GM13977 (cell line): ENCODE results near the gene MLLT1.

Source experiments
- DNase-seq: peaks from one replicate; pipeline ENCODE4 v3.0.0; 2012; ENCODE audit warnings: low spot score
- in situ Hi-C: fragments of 300-500 bp; cut with MboI; formaldehyde crosslinking; loops from one replicate; pipeline ENCODE4 v1.12.0; 2022; ENCODE audit warnings: low sequenced_read_pairs, low pct_unique_long_range_greater_than_20kb, mixed read lengths, inconsistent platforms; ENCODE audit not compliant: unreplicated experiment
- TF ChIP-seq, protein P1 (sequence below): IDR thresholded peaks from 2 replicates; pipeline ENCODE4 v1.5.1; 2012; ENCODE audit warnings: mild to moderate bottlenecking, control low read depth; ENCODE audit not compliant: insufficient read depth; ENCODE audit errors: extremely low read depth, missing control alignments

Gene MLLT1

DNA sequence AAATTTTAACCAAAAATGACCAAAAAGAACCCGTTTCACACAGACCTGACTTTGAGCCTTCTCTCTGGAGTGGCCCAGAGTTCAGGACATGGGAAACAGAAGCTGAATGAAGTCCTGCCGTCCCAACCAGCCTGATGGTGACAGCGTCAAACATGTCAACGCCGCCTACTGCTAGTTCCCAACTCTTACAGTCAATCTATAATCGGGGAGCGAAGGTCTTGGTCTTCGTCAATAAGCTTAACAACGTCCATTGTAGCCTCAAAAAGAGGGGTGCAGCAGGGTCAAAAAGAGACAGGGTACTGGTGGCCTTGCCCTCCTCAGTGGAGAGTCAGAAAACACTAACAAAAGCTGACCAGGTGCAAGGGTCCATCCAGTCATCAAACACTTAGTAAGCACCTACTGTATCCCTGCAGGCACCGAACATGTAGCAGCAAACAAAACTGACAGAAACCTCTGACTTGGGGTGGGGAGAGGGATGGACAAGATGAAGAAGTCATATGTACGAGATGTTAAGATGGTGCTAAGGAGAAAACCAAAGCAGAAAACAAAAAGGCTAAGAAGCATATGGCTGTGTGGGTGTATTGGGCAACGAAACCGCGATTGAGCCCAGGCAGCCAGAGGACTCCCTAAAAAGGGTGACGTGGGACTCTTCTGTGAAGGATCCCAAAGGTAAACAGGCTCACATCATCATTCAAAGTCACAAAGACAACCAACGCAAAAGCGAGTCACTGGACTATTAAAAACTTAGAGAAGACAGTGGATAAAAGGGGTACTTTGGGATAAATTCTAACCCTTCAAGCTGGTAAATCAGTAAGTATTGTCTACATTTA lies 12.0 kb downstream of the MLLT1 start:
- in situ Hi-C loops, result no loop called here
- no peak for DNase-seq

DNA sequence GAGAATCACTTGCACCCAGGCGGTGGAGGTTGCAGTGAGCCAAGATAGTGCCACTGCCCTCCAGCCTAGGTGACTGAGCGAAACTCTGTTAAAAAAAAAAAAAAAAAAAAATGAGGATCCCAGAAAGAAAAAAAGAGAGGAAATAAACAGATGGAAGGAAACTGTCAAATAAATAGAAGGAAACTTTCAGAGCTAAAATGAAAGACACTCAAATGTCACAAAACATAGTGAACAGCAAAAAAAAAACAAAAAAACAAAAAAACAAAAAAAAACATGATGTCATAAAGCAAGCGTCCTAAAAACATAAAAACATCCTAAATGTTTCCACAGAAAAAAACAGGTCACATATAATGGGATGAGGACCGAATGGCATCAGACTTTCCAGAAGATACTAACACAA lies 15.0 kb downstream of the MLLT1 start:
- DNase-seq, result no peak
- TF ChIP-seq, protein P1, sequence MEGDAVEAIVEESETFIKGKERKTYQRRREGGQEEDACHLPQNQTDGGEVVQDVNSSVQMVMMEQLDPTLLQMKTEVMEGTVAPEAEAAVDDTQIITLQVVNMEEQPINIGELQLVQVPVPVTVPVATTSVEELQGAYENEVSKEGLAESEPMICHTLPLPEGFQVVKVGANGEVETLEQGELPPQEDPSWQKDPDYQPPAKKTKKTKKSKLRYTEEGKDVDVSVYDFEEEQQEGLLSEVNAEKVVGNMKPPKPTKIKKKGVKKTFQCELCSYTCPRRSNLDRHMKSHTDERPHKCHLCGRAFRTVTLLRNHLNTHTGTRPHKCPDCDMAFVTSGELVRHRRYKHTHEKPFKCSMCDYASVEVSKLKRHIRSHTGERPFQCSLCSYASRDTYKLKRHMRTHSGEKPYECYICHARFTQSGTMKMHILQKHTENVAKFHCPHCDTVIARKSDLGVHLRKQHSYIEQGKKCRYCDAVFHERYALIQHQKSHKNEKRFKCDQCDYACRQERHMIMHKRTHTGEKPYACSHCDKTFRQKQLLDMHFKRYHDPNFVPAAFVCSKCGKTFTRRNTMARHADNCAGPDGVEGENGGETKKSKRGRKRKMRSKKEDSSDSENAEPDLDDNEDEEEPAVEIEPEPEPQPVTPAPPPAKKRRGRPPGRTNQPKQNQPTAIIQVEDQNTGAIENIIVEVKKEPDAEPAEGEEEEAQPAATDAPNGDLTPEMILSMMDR, result no peak
- in situ Hi-C loops, result no loop called here

More for the DNA sequence above, 12.0 kb downstream of the MLLT1 start:
- TF ChIP-seq, protein P1, result no peak

GRCh38 chr19:6263735-6264444 lies 15.9 kb downstream of the MLLT1 start:
- DNase-seq, result no peak
- TF ChIP-seq, protein P1, result no peak
- in situ Hi-C loops, result no loop called here

GRCh38 chr19:6263306-6263705 lies 16.5 kb downstream of the MLLT1 start:
- in situ Hi-C loops, result no loop called here
- TF ChIP-seq, protein P1, result no peak
- DNase-seq, result no peak

GRCh38 chr19:6262519-6262918 lies 17.3 kb downstream of the MLLT1 start:
- TF ChIP-seq, protein P1, result no peak
- DNase-seq, result no peak
- in situ Hi-C loops, result no loop called here

GRCh38 chr19:6261883-6262282 lies 17.9 kb downstream of the MLLT1 start:
- no peak for DNase-seq
- in situ Hi-C loops, result no loop called here
- TF ChIP-seq, protein P1, result no peak
